RCC 7860 (cell line): ENCODE data around the gene PLPPR1.
"Not testable (repeated sequence)": the region's sequence is repeated elsewhere in the genome, so short reads cannot be mapped to it uniquely, and the experiment has no call there.

Experiments used
- DNase-seq: peaks from one replicate; pipeline ENCODE4 v3.0.0-alpha.2; 2015; ENCODE audit warnings: low spot score
- FAIRE-seq: peaks from 2 replicates; lab custom pipeline; 2012; peaks lifted over from hg19 to GRCh38; lab: Jason Lieb, UNC

The PLPPR1 gene

GRCh38 chr9:101271102-101271501 is 242.6 kb downstream of the PLPPR1 start:
- FAIRE-seq (no peak), DNase-seq (no peak)

- DNase-seq (no peak), FAIRE-seq (no peak)
Observed at GRCh38 chr9:101274971-101275768, 246.6 kb downstream of the PLPPR1 start.

- FAIRE-seq: no peak
- DNase-seq: no peak
Observed at GRCh38 chr9:101275769-101276250, 247.3 kb downstream of the PLPPR1 start.

DNA sequence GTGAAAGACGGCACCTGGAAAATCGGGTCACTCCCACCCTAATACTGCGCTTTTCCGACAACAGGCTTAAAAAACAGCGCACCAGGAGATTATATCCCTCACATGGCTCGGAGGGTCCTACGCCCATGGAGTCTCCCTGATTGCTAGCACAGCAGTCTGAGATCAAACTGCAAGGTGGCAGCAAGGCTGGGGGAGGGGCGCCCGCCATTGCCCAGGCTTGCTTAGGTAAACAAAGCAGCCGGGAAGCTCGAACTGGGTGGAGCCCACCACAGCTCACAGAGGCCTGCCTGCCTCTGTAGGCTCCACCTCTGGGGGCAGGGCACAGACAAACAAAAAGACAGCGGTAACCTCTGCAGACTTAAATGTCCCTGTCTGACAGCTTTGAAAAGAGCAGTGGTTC is 262.5 kb downstream of the PLPPR1 start:
- DNase-seq, FAIRE-seq: not testable (repeated sequence)

DNA sequence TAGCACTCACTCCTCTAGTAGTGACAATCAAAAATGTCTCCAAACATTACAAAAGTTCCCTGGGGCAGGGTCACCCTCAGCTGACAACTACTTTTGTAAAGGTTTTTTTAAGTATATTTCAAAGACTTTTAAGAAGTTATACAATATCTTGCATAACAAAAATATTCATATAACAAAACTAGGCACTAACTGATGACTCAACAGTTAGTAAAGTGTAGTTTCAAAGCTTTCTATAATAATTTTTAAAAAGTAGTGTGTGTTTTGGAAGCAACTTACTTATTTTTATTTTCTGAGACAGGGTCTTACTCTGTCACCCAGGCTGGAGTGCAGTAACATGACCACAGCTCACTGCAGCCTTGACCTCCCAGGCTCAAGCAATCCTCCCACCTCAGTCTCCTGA is 271.4 kb downstream of the PLPPR1 start:
- FAIRE-seq: no peak
- DNase-seq: no peak

DNA sequence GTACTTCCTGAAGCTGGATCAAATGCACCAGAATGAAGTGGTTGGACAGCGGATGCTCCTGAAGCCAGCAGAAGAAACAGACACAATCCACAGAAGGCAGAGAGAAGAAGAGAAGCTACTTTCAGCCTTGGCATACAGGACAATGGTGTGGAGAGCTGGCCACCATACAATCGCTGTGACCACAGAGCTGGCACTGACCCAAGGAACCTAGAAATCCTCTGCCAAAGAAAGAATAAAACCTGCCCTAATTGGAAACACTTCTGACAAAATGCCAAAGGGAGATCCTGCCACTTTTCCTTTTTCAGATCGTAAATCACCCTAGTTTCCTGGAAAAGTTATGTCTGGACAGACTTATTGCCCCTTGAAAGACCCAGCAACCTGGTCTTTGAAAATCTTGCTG is 278.5 kb downstream of the PLPPR1 start:
- no peak for FAIRE-seq

DNA sequence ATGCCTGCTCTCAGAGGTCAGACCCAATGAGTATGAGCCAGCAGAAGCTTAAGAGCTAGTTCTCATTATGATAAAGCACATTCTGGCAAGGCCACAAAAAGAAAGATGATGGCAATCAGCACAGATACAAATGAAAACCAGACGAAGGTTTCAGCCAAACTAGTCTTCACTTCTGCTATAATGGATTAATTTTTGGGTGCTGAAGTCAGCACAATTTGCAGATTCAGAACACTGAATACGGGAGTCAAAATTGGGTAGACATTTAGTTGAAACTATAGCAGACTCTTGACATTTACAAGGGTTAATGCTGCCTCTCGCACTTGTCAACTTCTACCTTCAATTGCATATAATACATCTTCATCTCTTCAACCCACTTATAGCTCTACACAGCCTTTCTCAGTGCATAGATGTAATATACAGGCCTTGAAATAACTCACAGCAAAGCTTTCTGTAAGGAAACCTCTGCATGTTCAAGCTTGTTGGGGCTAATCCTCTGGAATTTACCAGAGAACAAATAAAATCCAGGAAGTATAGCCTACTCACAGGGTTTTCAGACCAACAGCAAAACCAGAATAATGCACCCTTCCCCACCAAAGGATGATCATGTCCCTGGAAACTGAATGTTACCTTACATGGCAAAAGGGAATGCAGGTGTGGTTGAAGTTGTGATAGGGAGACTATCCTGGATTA is 279.1 kb downstream of the PLPPR1 start:
- DNase-seq (no peak), FAIRE-seq (no peak)

More for the DNA sequence above, 278.5 kb downstream of the PLPPR1 start:
- no peak for DNase-seq

DNA sequence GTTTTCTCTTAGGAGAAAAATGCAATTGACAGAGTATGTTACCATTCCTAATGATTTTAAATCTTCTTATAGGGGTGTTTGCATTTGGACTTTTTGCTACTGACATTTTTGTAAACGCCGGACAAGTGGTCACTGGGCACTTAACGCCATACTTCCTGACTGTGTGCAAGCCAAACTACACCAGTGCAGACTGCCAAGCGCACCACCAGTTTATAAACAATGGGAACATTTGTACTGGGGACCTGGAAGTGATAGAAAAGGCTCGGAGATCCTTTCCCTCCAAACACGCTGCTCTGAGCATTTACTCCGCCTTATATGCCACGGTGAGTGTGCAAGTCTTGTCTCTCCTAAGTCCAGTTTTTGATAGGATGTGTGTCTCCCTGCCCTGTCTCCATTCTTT is 280.6 kb downstream of the PLPPR1 start:
- FAIRE-seq: no peak
- DNase-seq: no peak

- no peak for DNase-seq
- no peak for FAIRE-seq
Observed at GRCh38 chr9:101311191-101311590, 282.7 kb downstream of the PLPPR1 start.

DNA sequence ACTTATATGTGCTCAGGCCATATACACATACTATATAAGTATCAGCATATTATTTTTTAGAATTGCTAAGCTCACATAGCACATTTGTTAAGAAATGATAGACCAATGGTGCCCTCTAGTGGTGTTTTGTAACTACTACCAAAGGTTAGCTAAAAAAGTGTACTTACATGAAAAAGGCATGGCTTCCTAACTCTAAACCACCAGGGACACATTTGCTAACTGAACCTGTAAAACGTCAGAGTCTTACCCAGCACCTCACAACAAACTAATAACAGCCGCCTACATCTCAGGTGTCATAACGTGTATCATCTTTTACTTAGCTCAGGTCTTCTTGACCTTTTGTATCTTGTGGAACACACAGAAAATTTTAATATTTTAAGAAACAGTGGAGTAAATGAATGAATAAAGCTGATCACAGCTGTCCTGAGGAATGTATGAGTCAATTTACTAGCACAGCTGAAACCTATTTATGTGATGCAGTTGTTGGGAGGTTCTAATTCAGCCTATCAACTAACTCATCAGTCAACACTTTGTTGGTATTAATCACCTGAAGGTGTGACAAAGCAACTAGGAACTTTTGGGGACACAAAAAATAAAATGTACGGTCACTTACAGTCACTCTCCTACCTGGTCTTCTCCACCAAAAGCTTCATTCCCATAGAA is 283.4 kb downstream of the PLPPR1 start:
- DNase-seq: peak; percentile 69
- peak; percentile 78 for FAIRE-seq

- no peak for FAIRE-seq
Observed at GRCh38 chr9:101312661-101313060, 284.1 kb downstream of the PLPPR1 start.

DNA sequence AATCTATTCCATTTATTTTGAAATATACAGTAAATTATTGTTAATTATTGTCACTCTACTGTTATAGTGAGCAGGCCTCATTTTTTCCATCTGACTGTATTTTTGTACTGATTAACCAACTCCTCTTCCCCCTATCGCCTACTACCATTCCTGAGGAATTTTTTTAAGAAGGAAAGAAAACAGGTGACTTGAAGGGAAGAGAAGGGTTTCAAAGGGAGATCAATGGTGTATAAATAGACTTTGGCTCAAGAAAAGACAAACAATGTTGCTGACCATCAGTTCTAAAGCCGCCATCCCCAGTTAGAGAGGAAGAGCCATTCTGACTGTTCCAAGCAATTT is 286.6 kb downstream of the PLPPR1 start:
- no peak for DNase-seq
- no peak for FAIRE-seq

More at GRCh38 chr9:101312661-101313060, 284.1 kb downstream of the PLPPR1 start:
- no peak for DNase-seq

GRCh38 chr9:101317735-101318134 is 289.2 kb downstream of the PLPPR1 start:
- FAIRE-seq: no peak
- DNase-seq: no peak

DNA sequence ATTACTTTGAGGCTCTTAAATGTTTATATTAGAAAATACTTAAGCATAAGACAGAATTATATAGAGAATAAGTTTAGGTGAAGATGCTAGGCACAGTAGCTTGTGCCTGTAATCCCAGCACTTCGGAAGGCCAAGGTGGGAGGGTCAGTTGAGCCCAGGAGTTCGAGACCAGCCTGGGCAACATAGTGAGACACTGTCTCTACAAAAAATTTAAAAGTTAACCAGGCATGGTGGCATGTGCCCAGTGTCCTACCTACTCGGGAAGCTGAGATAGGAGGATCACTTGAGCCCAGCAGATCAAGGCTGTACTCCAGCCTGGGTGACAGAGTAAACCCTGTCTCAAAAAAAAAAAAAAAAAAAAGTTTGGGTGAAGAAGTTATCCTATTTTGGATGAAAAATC is 294.6 kb downstream of the PLPPR1 start:
- FAIRE-seq (no peak), DNase-seq (no peak)

GRCh38 chr9:101324245-101324804 is 295.8 kb downstream of the PLPPR1 start:
- DNase-seq (no peak), FAIRE-seq (no peak)

GRCh38 chr9:101325053-101325452 is 296.5 kb downstream of the PLPPR1 start:
- FAIRE-seq: no peak
- no peak for DNase-seq

DNA sequence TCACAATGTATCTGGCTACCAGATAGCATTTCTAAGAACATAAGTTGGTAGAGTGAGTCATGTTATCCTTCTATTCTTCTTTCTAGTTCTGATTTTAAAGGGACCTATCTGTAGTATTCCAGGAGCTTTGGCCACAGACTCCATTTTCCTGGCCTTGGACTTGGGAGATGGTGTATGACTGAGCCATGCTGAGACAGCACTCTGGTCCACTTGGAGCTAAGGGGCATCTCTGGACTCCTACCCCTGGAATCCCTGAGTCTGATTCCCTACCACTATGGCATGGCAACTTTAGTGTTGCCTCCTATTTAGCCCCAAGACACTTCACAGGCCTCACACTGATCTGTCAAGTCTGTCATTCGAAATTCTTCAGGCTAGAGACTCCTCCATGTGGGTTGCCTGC is 297.5 kb downstream of the PLPPR1 start:
- no peak for DNase-seq
- FAIRE-seq: no peak

DNA sequence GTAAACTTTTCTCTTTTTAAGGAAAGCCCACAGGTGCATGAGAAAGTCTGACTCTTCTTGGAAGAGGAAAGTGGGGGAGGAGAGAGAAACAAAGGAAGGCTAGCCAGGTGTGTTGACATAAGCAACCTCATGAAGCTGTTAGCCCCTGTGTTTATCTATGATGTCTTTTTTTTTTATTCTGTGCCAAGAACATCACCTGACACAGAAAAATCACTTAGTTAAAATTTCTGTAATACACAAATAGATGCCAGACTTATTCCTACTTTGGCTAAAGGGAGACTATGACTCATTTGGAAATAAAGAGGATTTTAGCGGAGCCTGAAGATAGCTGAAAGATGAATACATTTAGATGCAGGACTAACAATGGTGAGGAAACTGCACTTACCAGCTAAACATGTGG is 298.0 kb downstream of the PLPPR1 start:
- no peak for DNase-seq
- FAIRE-seq: no peak

GRCh38 chr9:101327422-101327909 is 298.9 kb downstream of the PLPPR1 start:
- FAIRE-seq, DNase-seq: not testable (repeated sequence)

DNA sequence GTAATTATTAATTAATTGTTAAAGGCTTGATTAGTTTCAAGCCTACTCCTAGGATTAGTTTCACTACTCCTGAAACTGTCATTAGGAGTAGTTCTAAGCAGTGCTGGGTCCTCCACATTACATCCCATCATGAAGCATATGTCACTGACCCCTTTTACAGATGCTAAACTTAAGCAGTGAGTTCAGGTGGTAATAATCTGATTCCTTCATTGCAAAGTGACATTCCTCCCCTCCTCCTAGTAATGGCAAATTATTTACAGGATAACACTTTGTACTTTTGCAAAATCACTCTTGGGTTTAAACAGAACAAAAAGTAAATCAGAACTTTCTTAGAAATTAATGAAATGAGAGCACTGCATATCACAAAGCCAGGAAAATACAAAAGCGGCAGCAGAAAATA is 303.8 kb downstream of the PLPPR1 start:
- no peak for FAIRE-seq

DNA sequence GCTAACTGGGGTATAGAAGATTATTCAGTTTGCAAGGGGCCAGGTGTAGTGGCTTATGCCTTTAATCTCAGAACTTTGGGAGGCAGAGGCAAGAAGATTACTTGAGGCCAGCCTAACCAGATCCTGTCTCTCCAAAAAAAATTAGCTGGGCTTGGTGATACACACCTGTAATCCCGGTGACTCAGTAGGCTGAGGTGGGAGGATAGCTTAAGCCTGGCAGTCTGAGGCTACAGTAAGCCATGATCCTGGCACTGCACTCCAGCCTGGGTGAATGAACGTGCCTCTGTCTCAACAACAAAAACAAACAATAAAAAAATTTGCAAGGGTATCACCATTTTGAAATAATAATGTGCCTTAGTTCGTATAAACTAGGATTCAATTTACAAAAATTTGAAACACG is 305.0 kb downstream of the PLPPR1 start:
- FAIRE-seq: no peak
- DNase-seq: no peak

More for the DNA sequence above, 303.8 kb downstream of the PLPPR1 start:
- DNase-seq: no peak
